HG02973 (cell line): ENCODE data around the gene SLC39A10.
"Not testable (repeated sequence)": the region's sequence is repeated elsewhere in the genome, so short reads cannot be mapped to it uniquely, and the experiment has no call there.

Experiments used
- ATAC-seq: cut with Tn5 transposase; IDR thresholded peaks from one replicate; pipeline ENCODE4 v1.9.1; 2021; ENCODE audit warnings: moderate library complexity; ENCODE audit not compliant: unreplicated experiment

The SLC39A10 gene

GRCh38 chr2:195671563-195671962 is 14.5 kb downstream of the SLC39A10 start:
- no peak for ATAC-seq

- ATAC-seq = no peak
Measured at GRCh38 chr2:195672674-195673073, 15.6 kb downstream of the SLC39A10 start.

GRCh38 chr2:195674491-195675221 is 17.6 kb downstream of the SLC39A10 start:
- no peak for ATAC-seq

- ATAC-seq = no peak
Measured at GRCh38 chr2:195675783-195676427, 18.9 kb downstream of the SLC39A10 start.

- no peak for ATAC-seq
Measured at GRCh38 chr2:195677290-195677689, 20.3 kb downstream of the SLC39A10 start.

GRCh38 chr2:195677884-195678283 is 20.9 kb downstream of the SLC39A10 start:
- no peak for ATAC-seq

GRCh38 chr2:195682077-195682476 is 25.1 kb downstream of the SLC39A10 start:
- ATAC-seq = no peak

- ATAC-seq = no peak
Measured at GRCh38 chr2:195683174-195683573, 26.1 kb downstream of the SLC39A10 start.

GRCh38 chr2:195686564-195686963 is 29.5 kb downstream of the SLC39A10 start:
- ATAC-seq = no peak

GRCh38 chr2:195687320-195688086 is 30.5 kb downstream of the SLC39A10 start:
- ATAC-seq = no peak

GRCh38 chr2:195692531-195692930 is 35.5 kb downstream of the SLC39A10 start:
- ATAC-seq = not testable (repeated sequence)

- no peak for ATAC-seq
Measured at GRCh38 chr2:195694553-195694952, 37.5 kb downstream of the SLC39A10 start.

GRCh38 chr2:195695002-195695631 is 38.1 kb downstream of the SLC39A10 start:
- ATAC-seq = no peak

- ATAC-seq = no peak
Measured at GRCh38 chr2:195696012-195696411, 39.0 kb downstream of the SLC39A10 start.

GRCh38 chr2:195697681-195698220 is 40.7 kb downstream of the SLC39A10 start:
- no peak for ATAC-seq

- ATAC-seq = no peak
Measured at GRCh38 chr2:195700480-195700879, 43.5 kb downstream of the SLC39A10 start.

- ATAC-seq = no peak
Measured at GRCh38 chr2:195706161-195706900, 49.3 kb downstream of the SLC39A10 start.

- no peak for ATAC-seq
Measured at GRCh38 chr2:195709901-195710806, 53.1 kb downstream of the SLC39A10 start.

- peak; percentile 67 for ATAC-seq
Measured at GRCh38 chr2:195711478-195711877, 54.5 kb downstream of the SLC39A10 start.
